HepG2 (cell line): ENCODE results near the gene ABCB10. TPM values are rescaled to one million over a fixed set of nuclear protein-coding genes. Genes with fewer than 3 reads are reported as not detected.

Source experiments
- ATAC-seq: fragments of 200-7000 bp; cut with Tn5 transposase; 3 replicates; pipeline ENCODE4 v1.9.1; 2020; ENCODE audit warnings: mild to moderate bottlenecking, moderate library complexity
- BruUV-seq: library from RNA; stranded (reverse); fragments of 400-500 nt; replicated peaks from 2 replicates; lab custom pipeline; 2021; lab: Mats Ljungman, UMichigan
- CTCF ChIA-PET: fragments of 300-600 bp; formaldehyde crosslinking; extraction: SDS; loops from one replicate; lab custom pipeline; 2021; ENCODE audit warnings: low total read pairs, inconsistent platforms, low intra/inter-chr PET ratio; lab: Yijun Ruan, JAX
- POLR2A ChIA-PET: fragments of 350-600 bp; sonication (Branson Sonifier 250); formaldehyde crosslinking; loops from one replicate; lab custom pipeline; 2020; ENCODE audit warnings: antibody characterized with exemption, inconsistent platforms; lab: Yijun Ruan, JAX
- DNase-seq: peaks from one replicate; pipeline ENCODE4 v3.0.0-alpha.2; 2015; ENCODE audit warnings: low spot score
- FAIRE-seq: peaks from 3 replicates; lab custom pipeline; 2011; peaks lifted over from hg19 to GRCh38; lab: Jason Lieb, UNC
- H2AFZ ChIP-seq: one replicate; pipeline ENCODE4 v1.6.1; 2011; ENCODE audit warnings: low read length, inconsistent platforms
- H3K27ac ChIP-seq: fragments of 300-600 bp; 3 replicates; pipeline ENCODE4 v1.8.0; 2011; ENCODE audit warnings: mixed run types, mild to moderate bottlenecking, mixed read lengths, low read length, inconsistent platforms; ENCODE audit not compliant: insufficient read depth; ENCODE audit errors: extremely low read length
- H3K27me3 ChIP-seq, 2 experiments: fragments of 200-600 bp in 1 of 2; 2 replicates in 1 of 2; 3 replicates in 1 of 2; pipeline versions ENCODE4 v1.6.0 to v1.8.0; 2011; ENCODE audit warnings: low read length in 2 of 2, mild to moderate bottlenecking in 2 of 2, moderate library complexity in 2 of 2, inconsistent platforms in 1 of 2; ENCODE audit not compliant: insufficient read depth in 2 of 2, control insufficient read depth in 1 of 2
- H3K36me3 ChIP-seq, 2 experiments: fragments of 200-600 bp in 1 of 2; replicated peaks in 1 of 2; 2 replicates in 1 of 2; 3 replicates in 1 of 2; pipeline versions ENCODE4 v1.5.1 to v1.8.0; 2011; ENCODE audit warnings: low read length in 2 of 2, inconsistent platforms in 1 of 2; ENCODE audit not compliant: insufficient read depth in 2 of 2, control insufficient read depth in 1 of 2
- H3K4me1 ChIP-seq: 2 replicates; pipeline ENCODE4 v1.5.1; 2012; ENCODE audit warnings: low read length, inconsistent platforms; ENCODE audit not compliant: insufficient read depth
- H3K4me2 ChIP-seq: 2 replicates; pipeline ENCODE4 v1.6.0; 2011; ENCODE audit warnings: low read depth, low read length, inconsistent platforms
- H3K4me3 ChIP-seq, 3 experiments: fragments of 200-600 bp in 1 of 3; sonication (generic), shearing (Covaris generic) in 1 of 3; replicated peaks in 1 of 3; 2 replicates each; pipeline ENCODE4 v1.5.1; 2011 to 2016; ENCODE audit warnings: low read length in 3 of 3, inconsistent platforms in 2 of 3, low read depth in 2 of 3, mild to moderate bottlenecking in 2 of 3, control low read depth in 1 of 3, mixed read lengths in 1 of 3; ENCODE audit not compliant: insufficient read depth in 1 of 3
- H3K79me2 ChIP-seq: one replicate; pipeline ENCODE4 v1.6.1; 2011; ENCODE audit warnings: low read length, inconsistent platforms; ENCODE audit not compliant: insufficient read depth
- H3K9ac ChIP-seq: 2 replicates; pipeline ENCODE4 v1.6.0; 2011; ENCODE audit warnings: mild to moderate bottlenecking, low read depth, low read length, inconsistent platforms; ENCODE audit not compliant: insufficient read depth
- H3K9me3 ChIP-seq: 2 replicates; pipeline ENCODE4 v1.5.1; 2012; ENCODE audit warnings: mild to moderate bottlenecking, low read length
- H4K20me1 ChIP-seq: 2 replicates; pipeline ENCODE4 v1.6.0; 2011; ENCODE audit warnings: inconsistent platforms, mild to moderate bottlenecking, low read length, moderate library complexity; ENCODE audit not compliant: insufficient read depth
- CBX5 ChIP-seq: sonication (generic); formaldehyde crosslinking; IDR thresholded peaks from 2 replicates; pipeline ENCODE4 v1.4.0; 2020; ENCODE audit warnings: missing genetic modification reagents, borderline replicate concordance
- ELF3 ChIP-seq: IDR thresholded peaks from 2 replicates; pipeline ENCODE4 v1.6.1; 2016; ENCODE audit warnings: missing genetic modification reagents, missing compliant biosample characterization
- FUBP1 ChIP-seq: sonication (generic); formaldehyde crosslinking; IDR thresholded peaks from 2 replicates; pipeline ENCODE4 v1.5.1; 2020; ENCODE audit warnings: missing genetic modification reagents, mild to moderate bottlenecking, borderline replicate concordance
- GATA4 ChIP-seq: sonication (generic); IDR thresholded peaks from 2 replicates; pipeline ENCODE4 v1.6.1; 2016; ENCODE audit warnings: antibody characterized with exemption, low read depth, borderline replicate concordance
- IRF2 ChIP-seq: IDR thresholded peaks from 2 replicates; pipeline ENCODE4 v1.6.1; 2018; ENCODE audit warnings: missing genetic modification reagents, missing compliant biosample characterization
- NR2F6 ChIP-seq, 2 experiments: IDR thresholded peaks; 2 replicates each; pipeline ENCODE4 v1.6.1; 2016; ENCODE audit warnings: antibody characterized with exemption in 1 of 2, mild to moderate bottlenecking in 1 of 2
- PHF5A ChIP-seq: IDR thresholded peaks from one replicate; pipeline ENCODE4 v1.6.1; 2018; ENCODE audit warnings: low read depth, missing genetic modification reagents; ENCODE audit not compliant: unreplicated experiment
- POLR2A ChIP-seq, 2 experiments: IDR thresholded peaks; 2 replicates each; pipeline ENCODE4 v1.6.1; 2011; ENCODE audit warnings: low read depth in 2 of 2, low read length in 2 of 2, mild to moderate bottlenecking in 1 of 2, moderate library complexity in 1 of 2; ENCODE audit not compliant: insufficient read depth in 1 of 2
- TBX2 ChIP-seq: sonication (generic); formaldehyde crosslinking; IDR thresholded peaks from 2 replicates; pipeline ENCODE4 v1.5.0; 2020; ENCODE audit warnings: missing genetic modification reagents, mild to moderate bottlenecking, borderline replicate concordance
- ZIK1 ChIP-seq: sonication (generic); formaldehyde crosslinking; IDR thresholded peaks from 2 replicates; pipeline ENCODE4 v1.5.0; 2020; ENCODE audit warnings: mild to moderate bottlenecking, low read depth, missing genetic modification reagents, borderline replicate concordance
- ZNF10 ChIP-seq: sonication (generic); formaldehyde crosslinking; IDR thresholded peaks from 2 replicates; pipeline ENCODE4 v1.4.0; 2020; ENCODE audit warnings: mild to moderate bottlenecking, low read depth, missing genetic modification reagents, borderline replicate concordance
- WGBS: methylation state at CpG from one replicate; pipeline ENCODE4 v1.1.6; 2017; ENCODE audit warnings: low lambda C conversion rate; 5-methylcytosine and 5-hydroxymethylcytosine counted together
- in situ Hi-C: cut with HindIII; loops from 2 replicates; pipeline ENCODE4 v1.10.0; 2017; ENCODE audit warnings: low pct_unique_long_range_greater_than_20kb; ENCODE audit not compliant: extremely low pct_ligation_motif_present
- intact Hi-C: fragments of 100-400 bp; cut with micrococcal nuclease; formaldehyde crosslinking; loops from one replicate; pipeline ENCODE4 v1.10.0; 2022; ENCODE audit not compliant: unreplicated experiment
- polyA plus RNA-seq, 8 experiments: library from polyadenylated mRNA; depleted of rRNA in 3 of 8; stranded (reverse) in 7 of 8; unstranded in 1 of 8; fragments of >200 nt; fragmentation: Illumina TruSeq in 4 of 8; extraction: Trizol in 4 of 8; gene quantifications; 2 replicates each; pipeline versions ENCODE4 v1.2.1 to v1.2.3, GENCODE V29; 2011 to 2016; ENCODE audit warnings: low read depth in 4 of 8, missing spikeins in 1 of 8, mixed read lengths in 1 of 8; ENCODE audit not compliant: insufficient read depth in 1 of 8
- total RNA-seq, 5 experiments: library from RNA; depleted of rRNA; stranded (reverse); fragments of >200 nt; fragmentation: Illumina TruSeq; extraction: Trizol; gene quantifications; 2 replicates each; pipeline ENCODE4 v1.2.3, GENCODE V29; 2016; ENCODE audit warnings: low read depth in 1 of 5
- TF ChIP-seq, protein P1 (sequence below): sonication (generic); formaldehyde crosslinking; IDR thresholded peaks from 2 replicates; pipeline ENCODE4 v1.5.0; 2020; ENCODE audit warnings: missing genetic modification reagents, mild to moderate bottlenecking, borderline replicate concordance
- TF ChIP-seq, protein P2 (sequence below): sonication (generic); formaldehyde crosslinking; IDR thresholded peaks from 2 replicates; pipeline ENCODE4 v1.4.0; 2020; ENCODE audit warnings: missing genetic modification reagents, borderline replicate concordance

ABCB10 gene
- total and polyA plus RNA-seq, 2 of the 13 experiments (the other 11 are each of a cell fraction or from before 2014, with no cell fraction given), result 11.2 to 28.9 TPM

DNA sequence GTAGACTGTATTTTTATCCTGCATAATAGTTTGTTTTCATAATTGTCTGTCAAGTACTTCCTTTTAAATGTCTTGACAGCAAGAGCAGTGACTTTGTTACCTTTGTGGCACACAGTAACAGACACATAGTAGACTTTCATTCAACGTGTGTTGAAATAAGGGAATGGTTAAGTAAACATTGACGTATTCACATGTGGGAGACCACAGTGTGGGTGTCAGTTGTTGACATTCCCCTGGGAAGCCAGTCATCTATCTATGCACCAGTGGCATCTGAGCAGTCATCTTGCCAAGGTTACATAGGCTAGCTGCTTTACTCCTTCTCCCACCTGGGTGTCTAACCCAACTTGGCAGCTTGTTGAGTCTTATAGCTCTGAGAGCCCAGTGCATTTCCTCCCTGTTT is 48.9 kb downstream of the ABCB10 start:
- H3K27me3 ChIP-seq, result no peaks in the 10 kb centered on the region; a peak in 1 of 5 replicates
- DNase-seq (peak; percentile 91), FAIRE-seq (peak; percentile 40), ATAC-seq (peak; percentile 75)
- H3K4me1 ChIP-seq, result peaks cover 27% of the 10 kb centered on the region
- peak overlapping the region; percentile 98 for H3K4me2 ChIP-seq
- intact Hi-C loops, result loop anchor here (5.0 kb wide), 1 partner anchor 48 kb away; the partner anchor contains the start of gene ABCB10
- peak overlapping the region; percentile 89 for H2AFZ ChIP-seq
- H3K9me3 ChIP-seq, result no peaks in the 10 kb centered on the region
- POLR2A ChIA-PET, result interaction anchor here (0.6 to 3.0 kb wide), 3 partner anchors 27 to 168 kb away, joined by 3 to 19 read pairs (median 3); partner anchors contain the start of gene ABCB10
- H3K4me3 ChIP-seq, result peak overlapping the region; percentile 89 to 91 (median 90); a peak in 5 of 6 replicates
- H3K79me2 ChIP-seq, result peaks cover 21% of the 10 kb centered on the region
- H3K9ac ChIP-seq, result peak overlapping the region; percentile 97
- no peaks in the 10 kb centered on the region; the same call in 1 of the 2 replicates for H4K20me1 ChIP-seq
- peak overlapping the region; percentile 97 for H3K27ac ChIP-seq
- in situ Hi-C loops, result no loop called here
- peaks cover 0 to 5% of the 10 kb centered on the region in 2 experiments; a peak in 1 of 5 replicates for H3K36me3 ChIP-seq
- WGBS, result 0% methylated on average over 2 of the region's 2 CpGs
- CTCF ChIA-PET, result no interaction called here
- BruUV-seq, result no TSS peak
- TF ChIP-seq GATA4, result no peak
- TF ChIP-seq CBX5 (CRISPR knock-in tag), result no peak
- peak; percentile 79 for TF ChIP-seq ELF3 (CRISPR knock-in tag)
- TF ChIP-seq NR2F6 (IDR thresholded peaks at IDR 0.05), result no peak
- peak; percentile 32; the same call in 1 of the 2 replicates for TF ChIP-seq NR2F6 (CRISPR knock-in tag; IDR thresholded peaks at IDR 0.05)
- no peak for TF ChIP-seq PHF5A (CRISPR knock-in tag)
- no peak for TF ChIP-seq ZIK1 (CRISPR knock-in tag)
- TF ChIP-seq IRF2 (CRISPR knock-in tag), result peak; percentile 86; the same call in 1 of the 2 replicates
- peak; percentile 73 for TF ChIP-seq TBX2 (CRISPR knock-in tag)
- TF ChIP-seq, protein P1, sequence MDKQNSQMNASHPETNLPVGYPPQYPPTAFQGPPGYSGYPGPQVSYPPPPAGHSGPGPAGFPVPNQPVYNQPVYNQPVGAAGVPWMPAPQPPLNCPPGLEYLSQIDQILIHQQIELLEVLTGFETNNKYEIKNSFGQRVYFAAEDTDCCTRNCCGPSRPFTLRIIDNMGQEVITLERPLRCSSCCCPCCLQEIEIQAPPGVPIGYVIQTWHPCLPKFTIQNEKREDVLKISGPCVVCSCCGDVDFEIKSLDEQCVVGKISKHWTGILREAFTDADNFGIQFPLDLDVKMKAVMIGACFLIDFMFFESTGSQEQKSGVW (CRISPR knock-in tag), result no peak
- 0 out of 4 replicates have a peak, but pooled peaks of 1 of the 2 experiments have one; percentile 24 for TF ChIP-seq POLR2A (IDR thresholded peaks at IDR 0.05; ENCODE audit: insufficient read depth in 1 of 2, low read depth in 2 of 2, low read length in 2 of 2)
- TF ChIP-seq ZNF10, result no peak
- TF ChIP-seq, protein P2, sequence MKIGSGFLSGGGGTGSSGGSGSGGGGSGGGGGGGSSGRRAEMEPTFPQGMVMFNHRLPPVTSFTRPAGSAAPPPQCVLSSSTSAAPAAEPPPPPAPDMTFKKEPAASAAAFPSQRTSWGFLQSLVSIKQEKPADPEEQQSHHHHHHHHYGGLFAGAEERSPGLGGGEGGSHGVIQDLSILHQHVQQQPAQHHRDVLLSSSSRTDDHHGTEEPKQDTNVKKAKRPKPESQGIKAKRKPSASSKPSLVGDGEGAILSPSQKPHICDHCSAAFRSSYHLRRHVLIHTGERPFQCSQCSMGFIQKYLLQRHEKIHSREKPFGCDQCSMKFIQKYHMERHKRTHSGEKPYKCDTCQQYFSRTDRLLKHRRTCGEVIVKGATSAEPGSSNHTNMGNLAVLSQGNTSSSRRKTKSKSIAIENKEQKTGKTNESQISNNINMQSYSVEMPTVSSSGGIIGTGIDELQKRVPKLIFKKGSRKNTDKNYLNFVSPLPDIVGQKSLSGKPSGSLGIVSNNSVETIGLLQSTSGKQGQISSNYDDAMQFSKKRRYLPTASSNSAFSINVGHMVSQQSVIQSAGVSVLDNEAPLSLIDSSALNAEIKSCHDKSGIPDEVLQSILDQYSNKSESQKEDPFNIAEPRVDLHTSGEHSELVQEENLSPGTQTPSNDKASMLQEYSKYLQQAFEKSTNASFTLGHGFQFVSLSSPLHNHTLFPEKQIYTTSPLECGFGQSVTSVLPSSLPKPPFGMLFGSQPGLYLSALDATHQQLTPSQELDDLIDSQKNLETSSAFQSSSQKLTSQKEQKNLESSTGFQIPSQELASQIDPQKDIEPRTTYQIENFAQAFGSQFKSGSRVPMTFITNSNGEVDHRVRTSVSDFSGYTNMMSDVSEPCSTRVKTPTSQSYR (CRISPR knock-in tag), result no peak
- no peak for TF ChIP-seq FUBP1 (CRISPR knock-in tag)
